Esophagus (tissue), 2 donors: ENCODE data around the gene MSRB2. TPM values are rescaled to one million over a fixed set of nuclear protein-coding genes. Genes with fewer than 3 reads are reported as not detected.

ENCODE experiments used
- H3K27ac ChIP-seq, 2 donors: one replicate each; pipeline ENCODE4 v1.5.1; 2013; ENCODE audit warnings: low read depth in 2 of 2, mild to moderate bottlenecking in 2 of 2, inconsistent platforms in 1 of 2, low read length in 1 of 2, moderate library complexity in 1 of 2
- H3K27me3 ChIP-seq, 2 donors: one replicate each; pipeline ENCODE4 v1.6.1; 2013; ENCODE audit warnings: low read length in 2 of 2, control low read depth in 1 of 2, mild to moderate bottlenecking in 1 of 2; ENCODE audit not compliant: insufficient read depth in 2 of 2, control insufficient read depth in 1 of 2
- H3K36me3 ChIP-seq, 2 donors: one replicate each; pipeline ENCODE4 v1.6.1; 2013; ENCODE audit warnings: low read length in 1 of 2; ENCODE audit not compliant: control insufficient read depth in 2 of 2, insufficient read depth in 2 of 2
- H3K4me1 ChIP-seq, 2 donors: one replicate each; pipeline ENCODE4 v1.6.1; 2013; ENCODE audit warnings: low read length in 1 of 2; ENCODE audit not compliant: control insufficient read depth in 2 of 2, insufficient read depth in 2 of 2
- H3K4me3 ChIP-seq, 2 donors: one replicate each; pipeline ENCODE4 v1.5.1; 2013; ENCODE audit warnings: low read length in 2 of 2, mild to moderate bottlenecking in 2 of 2, low read depth in 1 of 2, moderate library complexity in 1 of 2
- H3K9me3 ChIP-seq, 2 donors: one replicate each; pipeline ENCODE4 v1.6.1; 2013; ENCODE audit warnings: mild to moderate bottlenecking in 2 of 2, low read depth in 1 of 2, low read length in 1 of 2, moderate library complexity in 1 of 2; ENCODE audit not compliant: control insufficient read depth in 2 of 2, insufficient read depth in 1 of 2
- WGBS, 2 donors: extraction: QIAGEN DNeasy Blood & Tissue Kit; methylation state at CpG; one replicate each; pipeline ENCODE4 v1.1.7; 2013; 5-methylcytosine and 5-hydroxymethylcytosine counted together
- polyA plus RNA-seq, 2 donors: library from polyadenylated mRNA; stranded (reverse); fragments of 200-250 nt; gene quantifications; one replicate each; pipeline ENCODE4 v1.2.3, GENCODE V29; 2013
- donor health status: healthy with polysubstance abuse.
- donor health status: Bipolar disorder and iron deficiency.

Gene MSRB2
- polyA plus RNA-seq, 2 donors: 15.9 to 18.7 TPM

DNA sequence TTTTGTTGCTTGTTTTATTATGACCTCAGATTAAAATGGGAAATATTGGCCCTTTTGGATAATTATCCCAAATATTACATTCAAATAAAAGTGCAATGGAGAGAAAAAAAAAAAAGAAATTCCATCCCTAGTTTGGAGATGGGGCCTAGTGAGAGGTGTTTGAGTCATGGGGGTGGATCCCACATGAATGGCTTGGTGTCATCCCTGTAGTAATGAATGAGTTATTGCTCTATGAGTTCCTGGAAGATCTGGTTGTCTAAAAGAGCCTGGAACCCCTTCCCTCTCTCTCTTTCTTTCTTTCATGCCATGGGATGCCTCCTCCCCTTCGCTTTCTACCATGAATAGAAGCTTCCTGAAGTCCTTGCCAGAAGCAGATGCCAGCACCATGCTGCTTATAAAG is 44.3 kb downstream of the MSRB2 start:
- Histone ChIP-seq H3K27ac (no peak overlapping the region), H3K27me3 (no peaks in the 10 kb centered on the region), H3K36me3 (no peaks in the 10 kb centered on the region), H3K9me3 (no peaks in the 10 kb centered on the region), H3K4me1 (no peaks in the 10 kb centered on the region), H3K4me3 (no peak overlapping the region)
- WGBS, 2 donors: 66 to 68% methylated on average over 1 of the region's 1 CpG

DNA sequence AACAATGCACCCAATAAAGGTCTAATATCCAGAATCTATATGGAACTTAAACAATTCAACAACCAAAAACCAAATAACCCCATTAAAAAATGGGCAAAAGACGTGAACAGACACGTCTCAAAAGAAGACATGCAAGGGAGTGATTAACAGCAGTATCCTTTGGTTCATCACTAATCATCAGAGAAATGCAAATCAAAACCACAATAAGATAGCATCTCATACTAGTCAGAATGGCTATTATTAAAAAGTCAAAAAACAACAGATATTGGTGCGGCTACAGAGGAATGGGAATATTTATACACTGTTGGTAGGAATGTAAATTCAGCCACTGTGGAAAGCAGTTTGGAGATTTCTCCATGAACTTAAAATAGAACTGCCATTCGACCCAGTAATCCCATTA is 46.6 kb downstream of the MSRB2 start:
- Histone ChIP-seq H3K27me3 (no peaks in the 10 kb centered on the region), H3K36me3 (no peaks in the 10 kb centered on the region), H3K4me1 (no peaks in the 10 kb centered on the region), H3K4me3 (no peak overlapping the region), H3K9me3 (no peaks in the 10 kb centered on the region), H3K27ac (no peak overlapping the region)
- WGBS, 2 donors: 74 to 78% methylated on average over 4 of the region's 4 CpGs

DNA sequence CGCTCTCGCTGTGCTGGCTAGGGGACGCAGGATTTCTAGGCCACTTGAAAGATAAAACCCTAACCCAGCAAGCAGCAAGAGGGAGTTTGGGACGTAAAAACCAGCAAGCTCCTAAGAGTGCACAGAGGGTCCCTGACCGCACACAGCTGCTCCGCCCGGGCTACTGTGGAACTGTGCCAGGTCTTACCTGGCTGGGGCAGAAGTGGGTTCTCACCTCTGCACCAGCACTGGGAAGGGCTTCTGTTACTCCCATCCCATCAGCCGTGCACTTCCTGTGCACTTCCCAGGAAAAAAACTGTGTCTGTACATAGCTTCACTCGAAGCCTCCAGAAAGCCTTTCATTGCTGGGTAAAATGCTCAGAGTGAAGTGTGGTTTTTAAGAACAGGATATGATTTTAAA is 50.9 kb downstream of the MSRB2 start:
- Histone ChIP-seq H3K27ac (no peak overlapping the region), H3K36me3 (no peaks in the 10 kb centered on the region), H3K9me3 (no peaks in the 10 kb centered on the region), H3K27me3 (no peaks in the 10 kb centered on the region), H3K4me1 (no peaks in the 10 kb centered on the region), H3K4me3 (no peak overlapping the region)
- 76% methylated on average over 9 of the region's 9 CpGs for WGBS, 2 donors

DNA sequence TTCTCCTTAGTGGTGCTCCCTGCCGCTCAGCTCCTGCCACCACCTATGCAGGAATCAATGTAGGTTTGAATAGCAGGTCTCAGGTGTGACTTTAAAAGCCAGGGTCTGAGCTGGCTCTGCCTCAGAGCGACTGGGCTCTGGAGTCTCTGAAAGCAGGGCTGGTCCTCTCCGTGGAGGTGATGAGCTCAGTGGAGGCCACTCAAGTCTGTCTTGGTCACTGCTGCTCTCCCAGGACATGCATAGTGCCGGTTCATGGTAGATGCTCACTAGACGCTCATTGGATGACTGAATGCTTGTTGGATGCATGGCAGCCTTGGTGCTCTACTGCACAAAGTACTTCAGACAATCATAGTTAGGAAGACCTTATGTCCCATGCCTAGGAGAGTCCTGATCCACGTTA is 51.7 kb downstream of the MSRB2 start:
- Histone ChIP-seq H3K27ac (no peak overlapping the region), H3K36me3 (no peaks in the 10 kb centered on the region), H3K4me1 (no peaks in the 10 kb centered on the region), H3K4me3 (no peak overlapping the region), H3K9me3 (no peaks in the 10 kb centered on the region), H3K27me3 (no peaks in the 10 kb centered on the region)
- 84 to 89% methylated on average over 6 of the region's 6 CpGs for WGBS, 2 donors

DNA sequence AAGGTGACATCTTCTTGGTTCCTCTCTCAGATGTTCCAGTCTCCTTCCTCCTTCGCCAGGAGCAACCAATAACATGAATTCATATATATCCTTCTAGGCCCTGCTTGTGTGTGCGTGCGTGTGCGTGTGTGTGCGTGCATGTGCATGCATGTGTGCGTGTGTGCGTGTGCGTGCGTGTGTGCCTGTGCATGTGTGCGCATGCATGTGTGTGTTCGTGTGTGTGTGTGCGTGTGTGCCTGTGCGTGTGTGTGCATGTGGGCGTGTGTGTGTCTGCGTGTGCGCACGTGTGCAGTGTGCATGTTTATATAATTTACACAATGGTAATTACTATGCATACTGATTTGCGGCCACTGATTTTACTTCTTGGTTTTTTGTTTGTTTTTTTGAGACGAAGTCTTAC is 52.8 kb downstream of the MSRB2 start:
- H3K36me3 ChIP-seq: no peaks in the 10 kb centered on the region
- H3K4me1 ChIP-seq: no peaks in the 10 kb centered on the region
- no peak overlapping the region for H3K4me3 ChIP-seq
- no peaks in the 10 kb centered on the region for H3K27me3 ChIP-seq
- no peaks in the 10 kb centered on the region for H3K9me3 ChIP-seq
- no peak overlapping the region for H3K27ac ChIP-seq
- WGBS, 2 donors: 94 to 95% methylated on average over 19 of the region's 19 CpGs

DNA sequence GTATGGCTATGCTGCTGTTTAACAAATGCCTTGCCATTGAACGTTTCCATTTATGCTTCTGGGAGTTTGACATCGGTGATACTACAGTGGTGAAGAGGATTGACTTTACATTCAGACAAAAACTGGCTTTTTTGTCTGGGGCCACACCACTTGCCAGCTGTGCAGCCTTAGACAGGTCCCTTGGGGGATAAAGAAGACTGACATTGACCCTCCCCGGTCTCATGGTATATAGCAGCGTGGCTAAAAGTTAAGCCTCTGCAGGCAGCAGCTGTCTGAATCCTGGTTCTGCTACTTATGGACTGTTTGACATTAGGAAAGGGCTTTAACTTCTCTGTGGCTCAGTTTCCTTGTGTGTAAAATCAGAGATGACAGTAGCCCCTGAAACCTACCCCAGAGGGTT is 54.7 kb downstream of the MSRB2 start:
- H3K36me3 ChIP-seq: no peaks in the 10 kb centered on the region
- H3K4me1 ChIP-seq: no peaks in the 10 kb centered on the region
- H3K27me3 ChIP-seq: no peaks in the 10 kb centered on the region
- WGBS, 2 donors: 80 to 83% methylated on average over 4 of the region's 4 CpGs
- H3K4me3 ChIP-seq: no peak overlapping the region
- H3K27ac ChIP-seq: no peak overlapping the region
- H3K9me3 ChIP-seq: no peaks in the 10 kb centered on the region

DNA sequence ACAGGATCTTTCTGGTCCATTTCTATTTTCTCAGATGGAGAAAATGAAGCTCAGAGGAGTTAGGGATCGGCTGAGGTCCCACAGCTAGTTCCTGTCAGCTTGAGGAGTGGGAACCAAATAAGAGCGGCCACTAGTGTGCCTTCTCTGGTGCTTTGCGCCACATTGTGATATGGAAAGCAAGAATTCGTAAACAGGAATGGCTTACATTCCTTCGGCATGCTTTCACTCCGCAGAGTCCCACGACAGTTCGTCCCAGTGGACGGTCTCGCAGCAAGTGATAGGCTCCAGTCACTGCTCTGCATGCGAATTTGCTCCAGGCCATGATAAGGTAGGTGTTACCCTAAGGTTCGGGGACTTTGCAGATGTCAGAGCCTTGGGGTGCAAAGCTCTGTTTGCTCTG is 55.2 kb downstream of the MSRB2 start:
- Histone ChIP-seq H3K4me1 (no peaks in the 10 kb centered on the region), H3K27me3 (no peaks in the 10 kb centered on the region), H3K27ac (no peak overlapping the region), H3K4me3 (no peak overlapping the region), H3K36me3 (no peaks in the 10 kb centered on the region), H3K9me3 (no peaks in the 10 kb centered on the region)
- 73 to 82% methylated on average over 12 of the region's 12 CpGs for WGBS, 2 donors

DNA sequence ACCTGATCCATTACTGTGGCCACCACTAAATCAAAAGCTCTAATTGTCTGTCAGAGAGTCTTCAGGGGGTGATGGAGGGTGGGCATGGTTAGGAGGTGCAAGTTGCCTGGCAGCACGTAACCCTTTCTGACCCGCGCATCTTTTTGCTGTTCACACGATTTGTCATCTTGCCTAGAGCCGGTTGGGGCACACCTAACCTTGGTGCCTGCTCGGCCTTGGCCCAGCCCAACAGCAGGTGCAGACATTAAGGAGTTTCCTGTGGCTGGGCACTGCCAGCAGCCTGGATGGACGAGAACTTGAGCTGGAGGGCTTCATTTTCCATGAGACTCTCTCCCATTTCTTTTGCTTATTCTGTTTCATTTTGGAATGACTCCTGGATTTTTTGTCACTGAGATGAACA is 55.7 kb downstream of the MSRB2 start:
- WGBS, 2 donors: 71 to 72% methylated on average over 7 of the region's 7 CpGs
- Histone ChIP-seq H3K36me3 (no peaks in the 10 kb centered on the region), H3K27me3 (no peaks in the 10 kb centered on the region), H3K4me3 (no peak overlapping the region), H3K4me1 (no peaks in the 10 kb centered on the region), H3K27ac (no peak overlapping the region), H3K9me3 (no peaks in the 10 kb centered on the region)

DNA sequence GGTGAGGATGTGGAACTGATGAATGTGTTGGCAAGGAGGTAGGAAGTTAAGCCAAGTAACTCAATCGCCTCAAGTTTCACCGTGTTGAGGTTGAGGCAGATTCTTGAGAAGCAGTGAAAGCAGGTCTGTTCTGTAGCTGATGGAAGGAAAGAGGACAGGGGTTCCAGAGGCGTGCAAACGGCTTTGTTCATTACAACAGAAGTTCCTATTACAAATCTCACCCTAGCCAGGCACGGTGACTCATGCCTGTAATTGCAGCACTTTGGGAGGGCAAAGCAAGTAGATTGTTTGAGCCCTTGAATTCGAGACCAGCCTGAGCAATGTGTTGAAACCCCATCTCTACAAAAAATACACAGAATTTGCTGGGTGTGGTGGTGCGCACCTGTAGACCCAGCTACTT is 59.8 kb downstream of the MSRB2 start:
- Histone ChIP-seq H3K27me3 (no peaks in the 10 kb centered on the region), H3K9me3 (no peaks in the 10 kb centered on the region), H3K27ac (no peak overlapping the region), H3K4me1 (no peaks in the 10 kb centered on the region), H3K36me3 (no peaks in the 10 kb centered on the region), H3K4me3 (no peak overlapping the region)
- 75% methylated on average over 7 of the region's 7 CpGs for WGBS, 2 donors

DNA sequence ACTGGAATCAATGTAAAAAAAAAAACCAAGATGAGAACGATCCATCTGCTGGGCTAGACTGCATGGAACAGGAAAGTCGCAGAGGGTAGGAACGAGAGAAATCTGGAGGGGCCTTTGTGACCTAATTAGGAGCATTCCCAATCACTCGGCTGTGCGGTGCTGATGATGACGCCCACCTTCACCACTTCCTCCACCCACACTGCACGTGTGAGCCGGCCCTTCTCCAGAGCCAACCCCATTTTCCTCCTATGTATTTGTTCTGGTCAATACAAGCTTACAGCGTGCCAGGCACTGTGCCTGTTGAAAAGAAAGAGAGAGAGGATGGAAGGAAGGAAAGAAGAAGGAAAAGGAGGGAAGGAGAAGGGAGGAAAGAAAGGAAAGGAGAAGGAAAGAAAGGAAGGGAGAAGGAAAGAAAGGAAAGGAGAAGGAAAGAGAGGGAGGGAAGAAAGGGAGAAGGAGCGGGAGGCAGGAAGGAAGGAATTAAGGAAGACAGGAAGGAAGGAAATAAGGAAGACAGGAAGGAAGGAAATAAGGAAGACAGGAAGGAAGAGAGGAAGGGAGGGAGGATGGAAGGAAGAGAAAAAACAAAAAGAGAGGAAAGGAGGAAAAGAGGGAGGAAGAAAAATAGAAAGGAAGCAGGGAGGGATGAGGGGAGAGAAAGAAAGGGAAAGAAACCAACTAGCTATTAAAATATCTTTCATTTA is 61.2 kb downstream of the MSRB2 start:
- Histone ChIP-seq H3K4me1 (no peaks in the 10 kb centered on the region), H3K36me3 (no peaks in the 10 kb centered on the region), H3K9me3 (no peaks in the 10 kb centered on the region), H3K27me3 (no peaks in the 10 kb centered on the region), H3K27ac (no peak overlapping the region), H3K4me3 (no peak overlapping the region)
- WGBS, 2 donors: 63 to 64% methylated on average over 10 of the region's 10 CpGs
